ENCODE measurements around the gene ATP9B. TPM values are rescaled to one million over a fixed set of nuclear protein-coding genes. Genes with fewer than 3 reads are reported as not detected.

ATP9B gene
- total and polyA plus RNA-seq, 9 donors, result 19.9 to 72.1 (median 43.2) TPM

DNA sequence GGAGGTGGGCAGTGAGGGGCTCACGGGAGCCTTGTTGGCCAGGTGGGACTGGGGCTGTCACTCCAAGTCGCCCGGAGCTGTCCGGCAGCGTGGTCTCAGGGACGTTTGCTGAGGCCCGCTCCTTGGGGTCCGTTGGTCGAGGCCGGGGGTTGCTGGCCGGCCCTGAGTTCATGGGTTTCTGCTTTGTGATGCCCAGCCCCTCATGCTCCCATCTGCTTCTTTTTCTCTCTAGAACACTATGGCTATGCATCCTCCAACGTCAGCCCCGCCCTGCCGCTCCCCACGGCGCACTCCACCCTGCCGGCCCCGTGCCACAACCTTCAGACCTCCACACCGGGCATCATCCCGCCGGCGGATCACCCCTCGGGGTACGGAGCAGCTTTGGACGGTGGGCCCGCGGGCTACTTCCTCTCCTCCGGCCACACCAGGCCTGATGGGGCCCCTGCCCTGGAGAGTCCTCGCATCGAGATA, 341.0 kb downstream of the ATP9B start:
- intact Hi-C loops (cut with DNase I), result no loop called here
- no peak for TF ChIP-seq EP300 (IDR thresholded peaks at IDR 0.05)
- no peak for TF ChIP-seq POLR2A (IDR thresholded peaks at IDR 0.05)
- TF ChIP-seq, protein P1, sequence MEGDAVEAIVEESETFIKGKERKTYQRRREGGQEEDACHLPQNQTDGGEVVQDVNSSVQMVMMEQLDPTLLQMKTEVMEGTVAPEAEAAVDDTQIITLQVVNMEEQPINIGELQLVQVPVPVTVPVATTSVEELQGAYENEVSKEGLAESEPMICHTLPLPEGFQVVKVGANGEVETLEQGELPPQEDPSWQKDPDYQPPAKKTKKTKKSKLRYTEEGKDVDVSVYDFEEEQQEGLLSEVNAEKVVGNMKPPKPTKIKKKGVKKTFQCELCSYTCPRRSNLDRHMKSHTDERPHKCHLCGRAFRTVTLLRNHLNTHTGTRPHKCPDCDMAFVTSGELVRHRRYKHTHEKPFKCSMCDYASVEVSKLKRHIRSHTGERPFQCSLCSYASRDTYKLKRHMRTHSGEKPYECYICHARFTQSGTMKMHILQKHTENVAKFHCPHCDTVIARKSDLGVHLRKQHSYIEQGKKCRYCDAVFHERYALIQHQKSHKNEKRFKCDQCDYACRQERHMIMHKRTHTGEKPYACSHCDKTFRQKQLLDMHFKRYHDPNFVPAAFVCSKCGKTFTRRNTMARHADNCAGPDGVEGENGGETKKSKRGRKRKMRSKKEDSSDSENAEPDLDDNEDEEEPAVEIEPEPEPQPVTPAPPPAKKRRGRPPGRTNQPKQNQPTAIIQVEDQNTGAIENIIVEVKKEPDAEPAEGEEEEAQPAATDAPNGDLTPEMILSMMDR (IDR thresholded peaks at IDR 0.05), result no peak
- 95 to 97% (median 96%) methylated on average over 26 to 30 of the region's 30 CpGs for WGBS, 3 donors
- H3K27me3 ChIP-seq, result no peaks in the 10 kb centered on the region
- no peak overlapping the region for H3K27ac ChIP-seq
- H3K36me3 ChIP-seq, result no peaks in the 10 kb centered on the region
- peak in 1 of 5 donors; percentile 30 for DNase-seq
- H3K9me3 ChIP-seq, result no peaks in the 10 kb centered on the region
- no peak overlapping the region for H3K4me3 ChIP-seq
- H3K4me1 ChIP-seq (ENCODE audit: insufficient read depth), result no peaks in the 10 kb centered on the region

GRCh38 chr18:79410731-79411613, 341.8 kb downstream of the ATP9B start:
- H3K9me3 ChIP-seq, result no peaks in the 10 kb centered on the region
- no peaks in the 10 kb centered on the region for H3K4me1 ChIP-seq (ENCODE audit: insufficient read depth)
- H3K27me3 ChIP-seq, result no peaks in the 10 kb centered on the region
- WGBS, 3 donors, result 97% methylated on average over 77 to 84 of the region's 84 CpGs
- TF ChIP-seq, protein P1 (IDR thresholded peaks at IDR 0.05), result no peak
- TF ChIP-seq POLR2A (IDR thresholded peaks at IDR 0.05) (no peak), EP300 (IDR thresholded peaks at IDR 0.05) (no peak)
- DNase-seq, result peak in 2 of 5 donors; percentile 26 to 37
- no peak overlapping the region for H3K27ac ChIP-seq
- intact Hi-C loops (cut with DNase I), result no loop called here
- H3K4me3 ChIP-seq, result no peak overlapping the region
- no peaks in the 10 kb centered on the region for H3K36me3 ChIP-seq

GRCh38 chr18:79411614-79412526, 342.7 kb downstream of the ATP9B start:
- TF ChIP-seq POLR2A (IDR thresholded peaks at IDR 0.05), result no peak
- TF ChIP-seq EP300 (IDR thresholded peaks at IDR 0.05), result no peak
- TF ChIP-seq, protein P1 (IDR thresholded peaks at IDR 0.05), result no peak
- H3K4me1 ChIP-seq (ENCODE audit: insufficient read depth), result no peaks in the 10 kb centered on the region
- WGBS, 3 donors, result 75 to 84% (median 80%) methylated on average over 47 of the region's 47 CpGs
- H3K27me3 ChIP-seq, result no peaks in the 10 kb centered on the region
- H3K4me3 ChIP-seq, result no peak overlapping the region
- DNase-seq, result peak in 2 of 5 donors; percentile 17 to 35
- no peak overlapping the region for H3K27ac ChIP-seq
- intact Hi-C loops (cut with DNase I), result no loop called here
- no peaks in the 10 kb centered on the region for H3K9me3 ChIP-seq
- H3K36me3 ChIP-seq, result no peaks in the 10 kb centered on the region

- intact Hi-C loops (cut with DNase I), result no loop called here
- Histone ChIP-seq H3K27me3 (no peaks in the 10 kb centered on the region), H3K4me3 (no peak overlapping the region), H3K4me1 (ENCODE audit: insufficient read depth) (no peaks in the 10 kb centered on the region), H3K36me3 (no peaks in the 10 kb centered on the region), H3K27ac (no peak overlapping the region), H3K9me3 (no peaks in the 10 kb centered on the region)
- TF ChIP-seq, protein P1 (IDR thresholded peaks at IDR 0.05), result no peak
- no peak for TF ChIP-seq EP300 (IDR thresholded peaks at IDR 0.05)
- TF ChIP-seq POLR2A (IDR thresholded peaks at IDR 0.05), result no peak
- DNase-seq, result no peak
- WGBS, 3 donors, result 92 to 95% (median 94%) methylated on average over 16 of the region's 16 CpGs
These were observed 343.8 kb downstream of the ATP9B start for GRCh38 chr18:79413025-79413424.

Measured in ovary (tissue), 9 donors.